ENCODE results near the gene CXADR.
A peak's percentile ranks its signal among the peaks of the same experiment; 100 is the strongest.

Gene CXADR

DNA sequence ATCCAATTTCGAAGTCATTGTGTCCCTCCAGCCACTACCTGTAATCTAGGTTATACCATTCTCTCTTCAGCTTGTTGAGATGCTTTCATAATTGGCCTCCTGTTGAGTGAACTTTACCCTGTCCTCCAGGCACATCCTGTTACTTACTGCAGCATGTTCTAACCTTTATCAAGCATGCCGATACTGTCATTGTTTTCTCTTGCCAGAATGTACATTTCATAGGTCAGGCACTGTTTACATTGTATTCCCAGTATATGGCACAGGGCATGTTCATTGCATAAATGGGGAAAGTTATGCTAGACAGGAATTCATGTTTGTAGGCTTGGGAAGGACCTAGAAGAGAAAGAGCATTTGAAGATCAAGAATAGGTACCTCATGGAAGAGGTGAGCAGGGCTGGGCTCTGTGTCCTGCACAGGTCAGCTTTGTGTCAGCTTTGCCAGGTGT, 10.2 kb downstream of the CXADR start:
- TF ChIP-seq GATA2 (IDR thresholded peaks at IDR 0.05; ENCODE audit: low read depth, low read length) (no peak), GATA3 (IDR thresholded peaks at IDR 0.05; ENCODE audit: low read depth, low read length) (no peak)

DNA sequence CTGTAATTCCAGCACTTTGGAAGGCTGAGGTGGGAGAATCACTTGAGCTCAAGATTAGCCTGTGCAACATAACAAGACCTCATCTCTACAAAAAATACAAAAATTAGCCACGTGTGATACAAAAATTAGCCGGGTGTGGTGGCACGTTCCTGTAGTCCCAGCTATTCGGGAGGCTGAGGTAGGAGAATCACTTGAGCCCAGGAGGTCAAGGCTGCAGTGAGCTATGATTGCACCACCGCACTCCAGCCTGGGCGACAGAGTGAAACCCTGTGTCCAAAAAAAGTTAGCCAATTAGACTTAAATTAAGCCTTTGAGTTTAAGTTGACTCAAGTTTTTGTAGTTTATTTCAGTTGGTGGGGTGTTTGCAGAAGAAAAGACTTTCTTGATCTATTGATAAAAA, 11.8 kb downstream of the CXADR start:
- TF ChIP-seq GATA3 (IDR thresholded peaks at IDR 0.05; ENCODE audit: low read depth, low read length) = no peak
- no peak for TF ChIP-seq GATA2 (IDR thresholded peaks at IDR 0.05; ENCODE audit: low read depth, low read length)

DNA sequence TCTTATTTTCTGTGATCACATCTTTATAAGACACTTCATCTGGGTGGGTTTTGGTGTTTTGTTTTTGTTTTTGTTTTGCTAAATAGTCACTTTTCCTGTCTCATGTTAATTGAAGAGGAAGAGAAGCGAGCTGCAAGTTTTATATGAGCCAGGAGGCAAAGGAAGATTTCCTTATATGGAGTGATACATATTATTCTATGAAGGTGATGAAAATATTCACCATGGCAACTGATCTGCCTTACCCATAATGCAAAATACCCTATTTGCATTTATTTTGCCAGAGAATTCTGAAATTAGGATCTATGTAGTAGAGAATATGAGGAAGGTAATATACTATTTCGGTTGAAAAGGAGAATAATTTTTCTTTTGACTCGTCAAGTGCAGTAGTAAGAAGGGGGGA, 13.9 kb downstream of the CXADR start:
- TF ChIP-seq GATA3 (IDR thresholded peaks at IDR 0.05; ENCODE audit: low read depth, low read length) = no peak
- no peak for TF ChIP-seq GATA2 (IDR thresholded peaks at IDR 0.05; ENCODE audit: low read depth, low read length)

DNA sequence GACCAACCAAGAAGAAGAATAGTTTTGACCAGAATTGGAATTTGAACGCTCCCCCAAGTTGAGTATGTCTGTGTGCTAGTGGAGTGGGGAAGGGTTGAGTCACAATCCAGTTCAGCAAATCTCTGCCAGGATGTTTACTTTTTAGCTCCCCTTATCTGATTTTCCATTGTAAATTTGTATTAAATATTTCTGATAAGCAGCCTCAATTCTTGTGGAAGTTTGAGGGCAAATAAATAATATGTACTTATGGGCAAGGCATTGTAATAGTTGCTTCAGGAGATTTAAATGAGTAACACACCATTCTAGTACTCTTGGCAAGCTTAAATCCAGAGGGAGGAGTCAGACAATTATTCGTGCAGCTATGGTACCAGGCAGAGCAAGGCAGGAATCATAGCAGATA, 14.4 kb downstream of the CXADR start:
- TF ChIP-seq GATA3 (IDR thresholded peaks at IDR 0.05; ENCODE audit: low read depth, low read length) (no peak), GATA2 (IDR thresholded peaks at IDR 0.05; ENCODE audit: low read depth, low read length) (no peak)

DNA sequence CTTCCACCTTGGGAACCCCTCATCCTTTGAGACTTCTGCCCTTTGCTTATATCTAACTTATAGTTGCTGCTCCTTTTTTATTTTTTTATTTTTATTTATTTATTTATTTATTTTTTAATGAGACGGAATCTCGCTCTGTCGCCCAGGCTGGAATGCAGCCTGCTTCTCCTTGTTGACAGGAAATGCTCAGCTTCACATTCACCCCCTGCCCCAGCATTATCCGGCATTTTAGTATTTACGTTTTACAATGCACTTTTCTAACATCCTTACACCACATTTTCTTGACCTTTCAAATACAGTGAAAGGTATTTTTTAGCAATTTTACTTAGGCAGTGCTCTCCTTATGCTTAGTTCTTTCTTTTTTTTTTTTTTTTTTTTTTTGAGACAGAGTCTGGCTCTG, 14.9 kb downstream of the CXADR start:
- no peak for TF ChIP-seq GATA2 (IDR thresholded peaks at IDR 0.05; ENCODE audit: low read depth, low read length)
- no peak for TF ChIP-seq GATA3 (IDR thresholded peaks at IDR 0.05; ENCODE audit: low read depth, low read length)

DNA sequence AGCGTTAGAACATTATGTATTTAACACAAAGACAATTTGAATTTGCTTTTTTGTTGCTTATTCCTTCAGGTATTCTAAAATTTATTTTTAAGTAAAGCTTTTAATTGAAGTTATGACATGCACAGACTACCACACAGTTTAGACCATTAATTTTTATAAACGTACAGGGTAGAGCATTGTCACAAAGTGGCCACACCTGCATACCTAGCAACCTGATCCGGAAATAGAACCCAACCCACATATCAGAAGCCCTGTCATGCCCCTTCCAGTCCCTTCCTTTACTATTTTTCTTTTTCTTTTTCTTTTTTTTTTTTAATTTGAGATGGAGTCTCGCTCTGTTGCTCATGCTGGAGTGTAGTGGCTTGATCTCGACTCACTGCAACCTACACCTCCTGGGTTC, 16.8 kb downstream of the CXADR start:
- TF ChIP-seq GATA2 (IDR thresholded peaks at IDR 0.05; ENCODE audit: low read depth, low read length) (no peak), GATA3 (IDR thresholded peaks at IDR 0.05; ENCODE audit: low read depth, low read length) (no peak)

DNA sequence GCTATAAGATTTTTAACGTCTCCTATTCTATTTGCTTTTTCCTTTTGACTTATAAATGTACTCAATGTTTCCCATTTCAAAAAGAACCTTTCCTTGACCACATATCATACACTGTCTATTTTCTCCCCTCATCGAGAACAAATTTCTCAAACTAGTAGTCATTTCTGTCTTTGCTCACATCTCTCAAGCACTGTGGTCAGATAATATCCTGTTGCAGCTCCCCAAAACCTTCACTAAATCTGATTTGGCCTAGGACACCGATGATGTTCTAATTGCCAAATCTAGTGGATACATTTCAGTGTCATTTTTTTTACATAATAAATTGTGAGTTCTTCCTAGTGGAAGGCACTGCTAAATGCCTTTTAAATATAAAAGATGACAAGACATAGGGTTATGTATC, 19.4 kb downstream of the CXADR start:
- no peak for TF ChIP-seq GATA2 (IDR thresholded peaks at IDR 0.05; ENCODE audit: low read depth, low read length)
- no peak for TF ChIP-seq GATA3 (IDR thresholded peaks at IDR 0.05; ENCODE audit: low read depth, low read length)

DNA sequence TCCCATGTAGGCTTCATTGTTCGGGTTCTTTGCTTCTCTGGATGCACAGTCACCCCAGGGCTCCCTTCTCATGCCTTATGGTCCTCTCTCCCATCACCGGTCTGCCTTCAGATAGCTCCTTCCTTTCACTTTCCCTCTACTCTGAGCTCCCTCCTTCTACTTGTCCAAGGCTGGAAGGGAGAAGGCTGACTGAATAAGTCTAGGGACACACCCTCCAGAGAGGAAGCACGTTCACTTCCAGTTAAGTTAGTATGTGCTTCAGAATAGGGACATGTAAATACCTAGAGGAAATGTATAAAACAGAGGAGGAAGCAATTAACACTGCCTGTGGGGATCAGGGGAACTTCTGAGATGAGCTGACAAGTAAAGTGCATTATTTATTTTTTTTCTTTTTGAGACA, 23.5 kb downstream of the CXADR start:
- TF ChIP-seq GATA3 (IDR thresholded peaks at IDR 0.05; ENCODE audit: low read depth, low read length) = no peak
- no peak for TF ChIP-seq GATA2 (IDR thresholded peaks at IDR 0.05; ENCODE audit: low read depth, low read length)

DNA sequence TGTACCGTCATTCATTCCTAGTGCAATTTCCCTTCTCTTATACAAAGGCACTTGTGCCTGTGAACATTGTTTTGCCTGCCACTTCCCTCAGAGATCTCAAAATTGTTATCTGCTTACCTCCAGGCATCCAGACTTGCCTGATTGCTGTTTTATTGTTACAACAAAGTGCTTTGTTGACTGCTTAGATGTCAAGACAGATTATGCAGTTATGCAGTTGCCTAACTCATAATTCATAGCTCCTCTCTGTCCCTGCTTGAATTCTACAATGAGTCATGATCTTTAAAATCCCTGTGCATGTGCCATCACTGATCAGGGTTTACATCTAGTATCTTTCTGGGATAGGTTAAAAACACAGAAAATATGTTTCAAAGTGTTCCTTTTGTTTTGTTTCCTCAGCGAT, 24.5 kb downstream of the CXADR start:
- TF ChIP-seq GATA3 (IDR thresholded peaks at IDR 0.05; ENCODE audit: low read depth, low read length) (peak; percentile 74), GATA2 (IDR thresholded peaks at IDR 0.05; ENCODE audit: low read depth, low read length) (peak; percentile 85)

DNA sequence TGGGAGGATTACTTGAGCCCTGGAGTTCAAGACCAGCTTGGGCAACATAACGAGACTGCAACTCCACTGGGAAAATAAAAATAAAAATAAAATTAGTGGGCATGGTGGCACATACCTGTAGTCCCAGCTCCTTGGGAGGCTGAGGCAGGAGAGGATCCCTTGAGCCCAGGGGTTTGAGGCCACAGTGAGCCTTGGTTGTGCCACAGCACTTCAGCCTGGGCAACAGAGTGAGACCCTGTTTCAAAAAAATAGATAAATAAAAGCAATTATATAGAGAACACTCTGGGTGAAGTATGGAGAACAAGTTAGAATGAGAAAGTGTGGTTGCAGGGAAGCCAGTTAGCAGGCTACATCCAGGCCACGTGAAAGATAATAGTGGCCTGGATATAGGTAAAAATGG, 25.7 kb downstream of the CXADR start:
- TF ChIP-seq GATA2 (IDR thresholded peaks at IDR 0.05; ENCODE audit: low read depth, low read length) = no peak
- TF ChIP-seq GATA3 (IDR thresholded peaks at IDR 0.05; ENCODE audit: low read depth, low read length) = no peak

DNA sequence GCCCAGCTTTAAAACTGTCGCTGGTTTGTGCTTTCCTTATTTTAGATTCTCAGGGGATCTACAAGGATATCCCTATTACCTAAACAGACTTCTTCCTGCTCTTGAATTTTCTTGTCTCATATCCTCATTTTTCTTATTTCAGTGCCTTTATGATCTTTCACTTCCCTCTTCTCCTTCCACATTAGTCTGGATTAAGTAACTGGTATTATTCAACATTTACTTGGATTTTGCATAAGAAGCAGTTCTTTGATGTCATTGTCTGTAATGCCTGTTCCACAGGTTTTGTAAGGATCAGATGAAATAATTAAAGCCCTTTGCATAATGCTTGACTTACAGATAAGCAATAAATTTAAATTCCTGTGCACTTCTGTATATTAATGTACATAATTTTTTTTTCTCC, 26.5 kb downstream of the CXADR start:
- TF ChIP-seq GATA2 (IDR thresholded peaks at IDR 0.05; ENCODE audit: low read depth, low read length) (no peak), GATA3 (IDR thresholded peaks at IDR 0.05; ENCODE audit: low read depth, low read length) (no peak)

DNA sequence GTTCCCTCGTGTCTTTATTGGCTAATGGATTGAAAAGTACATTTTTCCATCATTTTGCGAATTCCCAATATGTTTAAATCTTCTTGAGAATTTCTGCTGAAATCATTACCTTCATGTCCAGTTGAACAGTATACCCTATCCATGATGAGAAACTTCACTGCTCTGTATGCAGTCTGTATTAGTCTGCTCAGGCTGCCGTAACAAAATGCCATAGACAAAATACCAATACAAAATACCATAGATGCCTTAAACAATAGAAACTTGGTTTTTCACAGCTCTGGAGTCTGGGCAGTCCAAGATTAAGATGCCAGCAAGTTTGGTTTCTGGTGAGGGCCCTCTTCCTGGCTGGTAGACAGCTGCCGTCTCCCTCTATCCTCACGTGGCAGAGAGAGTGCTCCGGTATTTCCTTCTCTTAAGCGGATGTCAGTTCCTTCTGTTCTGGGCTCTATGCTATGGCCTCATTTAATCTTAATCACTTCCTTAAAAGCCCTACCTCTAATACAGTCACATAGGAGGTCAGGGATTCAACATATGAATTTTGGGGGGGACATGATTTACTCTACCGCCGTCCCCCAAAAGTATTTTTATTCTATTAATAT, 27.0 kb downstream of the CXADR start:
- TF ChIP-seq GATA2 (IDR thresholded peaks at IDR 0.05; ENCODE audit: low read depth, low read length) (no peak), GATA3 (IDR thresholded peaks at IDR 0.05; ENCODE audit: low read depth, low read length) (no peak)

DNA sequence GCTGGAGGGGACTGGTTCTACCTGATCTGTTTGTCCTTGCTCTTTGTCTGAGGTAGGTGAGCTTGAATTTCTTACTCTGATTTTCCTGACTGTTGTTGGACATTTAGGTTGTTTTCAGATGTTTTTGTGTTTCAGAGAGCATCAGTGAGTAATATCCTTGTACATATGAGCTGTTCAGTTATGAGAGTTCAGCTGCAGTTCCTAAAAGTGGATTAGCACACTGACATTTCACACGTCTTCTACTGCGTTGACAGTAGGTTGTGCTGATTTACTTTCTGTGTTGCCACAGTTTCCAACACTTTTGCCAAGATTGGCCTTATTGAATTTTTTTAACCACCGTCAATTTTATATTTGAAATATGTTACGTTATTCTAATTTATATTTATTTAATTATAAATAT, 27.7 kb downstream of the CXADR start:
- no peak for TF ChIP-seq GATA3 (IDR thresholded peaks at IDR 0.05; ENCODE audit: low read depth, low read length)
- TF ChIP-seq GATA2 (IDR thresholded peaks at IDR 0.05; ENCODE audit: low read depth, low read length) = no peak

DNA sequence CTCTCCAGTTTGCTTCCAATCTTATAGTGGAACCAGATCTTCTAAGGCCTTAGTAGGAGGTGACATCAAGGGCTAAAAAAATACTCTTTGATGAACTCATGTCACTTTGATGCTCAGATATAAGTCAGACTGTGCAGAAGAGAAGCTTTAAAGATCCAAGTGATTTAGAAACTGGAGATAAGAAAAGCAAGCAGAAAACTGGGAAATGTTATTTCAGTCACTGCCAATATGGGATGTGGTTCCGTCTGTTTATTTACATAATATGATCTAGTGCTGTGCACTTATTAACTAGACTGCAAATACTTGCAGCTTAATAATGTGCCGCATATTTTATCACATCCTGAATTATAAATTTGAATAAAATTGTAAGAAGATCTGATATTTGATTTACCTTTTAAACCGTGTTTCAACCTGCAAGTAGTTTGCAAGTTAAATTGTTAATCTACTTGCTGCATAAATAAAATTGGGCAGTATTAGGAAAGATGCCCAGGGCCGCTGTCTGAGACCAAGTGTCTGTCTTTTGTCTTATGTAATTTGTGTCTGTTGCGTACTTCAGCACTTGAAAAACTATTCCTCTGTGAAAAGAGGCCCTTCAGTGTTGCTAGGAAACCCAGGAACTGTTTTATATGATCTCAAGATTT, 29.6 kb downstream of the CXADR start:
- TF ChIP-seq GATA3 (IDR thresholded peaks at IDR 0.05; ENCODE audit: low read depth, low read length) (no peak), GATA2 (IDR thresholded peaks at IDR 0.05; ENCODE audit: low read depth, low read length) (no peak; the same call in 1 of the 2 replicates)

DNA sequence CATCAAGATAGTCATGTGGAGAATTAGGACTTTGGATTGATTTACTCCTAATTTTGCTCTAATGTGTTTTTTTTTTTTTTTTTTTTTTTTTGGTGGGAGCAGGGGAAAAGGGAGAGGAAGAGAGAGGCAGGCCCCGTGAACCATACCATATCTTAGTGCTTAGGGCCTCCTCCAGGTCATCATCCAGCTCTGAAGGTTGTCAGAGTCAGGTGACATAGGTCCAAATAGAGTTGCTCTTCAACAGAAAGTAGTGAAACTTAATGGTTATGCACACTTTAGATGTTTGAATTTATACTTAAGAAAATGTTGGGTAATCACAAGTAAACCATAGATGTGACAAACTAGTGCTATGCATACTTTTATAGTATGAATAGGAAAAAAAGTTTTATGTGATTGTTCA, 32.2 kb downstream of the CXADR start:
- TF ChIP-seq GATA3 (IDR thresholded peaks at IDR 0.05; ENCODE audit: low read depth, low read length) (no peak), GATA2 (IDR thresholded peaks at IDR 0.05; ENCODE audit: low read depth, low read length) (no peak)

All from SH-SY5Y (cell line).